GM18502 (cell line): ENCODE results near the gene TAOK2.

Experiments used
- ATAC-seq: cut with Tn5 transposase; IDR thresholded peaks from one replicate; pipeline ENCODE4 v1.9.1; 2021; ENCODE audit warnings: mild to moderate bottlenecking; ENCODE audit not compliant: unreplicated experiment, poor library complexity

TAOK2 gene

DNA sequence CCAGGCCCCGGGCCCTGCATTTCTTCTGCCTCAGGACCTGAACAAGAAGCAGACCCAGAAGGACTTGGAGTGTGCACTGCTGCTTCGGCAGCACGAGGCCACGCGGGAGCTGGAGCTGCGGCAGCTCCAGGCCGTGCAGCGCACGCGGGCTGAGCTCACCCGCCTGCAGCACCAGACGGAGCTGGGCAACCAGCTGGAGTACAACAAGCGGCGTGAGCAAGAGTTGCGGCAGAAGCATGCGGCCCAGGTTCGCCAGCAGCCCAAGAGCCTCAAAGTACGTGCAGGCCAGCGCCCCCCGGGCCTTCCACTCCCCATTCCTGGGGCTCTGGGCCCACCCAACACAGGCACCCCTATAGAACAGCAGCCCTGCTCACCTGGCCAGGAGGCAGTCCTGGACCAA, 12.6 kb downstream of the TAOK2 start:
- ATAC-seq = no peak

DNA sequence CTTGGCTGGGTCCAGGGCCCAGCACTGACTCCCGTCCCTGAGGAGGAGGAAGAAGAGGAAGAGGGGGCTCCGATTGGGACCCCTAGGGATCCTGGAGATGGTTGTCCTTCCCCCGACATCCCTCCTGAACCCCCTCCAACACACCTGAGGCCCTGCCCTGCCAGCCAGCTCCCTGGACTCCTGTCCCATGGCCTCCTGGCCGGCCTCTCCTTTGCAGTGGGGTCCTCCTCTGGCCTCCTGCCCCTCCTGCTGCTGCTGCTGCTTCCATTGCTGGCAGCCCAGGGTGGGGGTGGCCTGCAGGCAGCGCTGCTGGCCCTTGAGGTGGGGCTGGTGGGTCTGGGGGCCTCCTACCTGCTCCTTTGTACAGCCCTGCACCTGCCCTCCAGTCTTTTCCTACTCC, 13.3 kb downstream of the TAOK2 start:
- ATAC-seq = no peak

DNA sequence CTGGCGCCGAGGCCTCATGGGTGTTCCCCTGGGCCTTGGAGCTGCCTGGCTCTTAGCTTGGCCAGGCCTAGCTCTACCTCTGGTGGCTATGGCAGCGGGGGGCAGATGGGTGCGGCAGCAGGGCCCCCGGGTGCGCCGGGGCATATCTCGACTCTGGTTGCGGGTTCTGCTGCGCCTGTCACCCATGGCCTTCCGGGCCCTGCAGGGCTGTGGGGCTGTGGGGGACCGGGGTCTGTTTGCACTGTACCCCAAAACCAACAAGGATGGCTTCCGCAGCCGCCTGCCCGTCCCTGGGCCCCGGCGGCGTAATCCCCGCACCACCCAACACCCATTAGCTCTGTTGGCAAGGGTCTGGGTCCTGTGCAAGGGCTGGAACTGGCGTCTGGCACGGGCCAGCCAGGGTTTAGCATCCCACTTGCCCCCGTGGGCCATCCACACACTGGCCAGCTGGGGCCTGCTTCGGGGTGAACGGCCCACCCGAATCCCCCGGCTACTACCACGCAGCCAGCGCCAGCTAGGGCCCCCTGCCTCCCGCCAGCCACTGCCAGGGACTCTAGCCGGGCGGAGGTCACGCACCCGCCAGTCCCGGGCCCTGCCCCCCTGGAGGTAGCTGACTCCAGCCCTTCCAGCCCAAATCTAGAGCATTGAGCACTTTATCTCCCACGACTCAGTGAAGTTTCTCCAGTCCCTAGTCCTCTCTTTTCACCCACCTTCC, 13.9 kb downstream of the TAOK2 start:
- ATAC-seq = no peak

DNA sequence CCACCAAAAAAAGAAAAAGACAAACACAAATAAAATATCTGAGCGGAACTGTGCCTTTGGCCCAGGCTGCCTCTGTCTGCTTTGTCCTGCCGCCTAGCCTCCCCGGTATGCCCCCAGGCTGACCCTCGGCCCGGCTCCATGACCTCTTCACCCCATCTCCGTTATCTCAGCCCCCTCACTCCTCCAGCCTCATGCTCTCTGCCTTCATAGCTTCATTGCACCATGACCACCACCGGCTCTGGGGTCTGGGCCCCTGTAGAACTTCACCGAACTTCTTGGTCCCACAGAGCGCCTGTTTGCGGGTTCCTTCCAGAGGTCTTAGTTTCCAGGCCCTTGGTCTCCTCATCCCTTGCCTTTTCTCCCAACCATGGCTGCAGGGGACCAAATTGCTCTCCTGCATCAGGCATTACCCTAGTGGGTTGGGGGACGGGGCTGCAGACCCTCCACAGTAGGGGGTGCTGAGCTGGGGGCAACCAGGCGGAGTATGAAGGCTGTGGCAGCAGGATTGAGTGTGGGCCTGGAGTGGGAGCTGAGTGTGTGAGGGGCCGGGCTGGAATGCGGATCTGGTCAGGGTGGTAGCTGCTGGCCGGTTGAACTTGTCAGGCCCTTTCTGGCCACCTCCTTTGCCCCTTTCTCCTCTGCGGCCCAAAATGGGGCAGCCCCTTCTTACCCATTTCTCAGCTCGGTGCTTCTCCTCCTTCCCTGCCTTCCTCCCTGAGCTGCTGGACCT, 14.8 kb downstream of the TAOK2 start:
- no peak for ATAC-seq

DNA sequence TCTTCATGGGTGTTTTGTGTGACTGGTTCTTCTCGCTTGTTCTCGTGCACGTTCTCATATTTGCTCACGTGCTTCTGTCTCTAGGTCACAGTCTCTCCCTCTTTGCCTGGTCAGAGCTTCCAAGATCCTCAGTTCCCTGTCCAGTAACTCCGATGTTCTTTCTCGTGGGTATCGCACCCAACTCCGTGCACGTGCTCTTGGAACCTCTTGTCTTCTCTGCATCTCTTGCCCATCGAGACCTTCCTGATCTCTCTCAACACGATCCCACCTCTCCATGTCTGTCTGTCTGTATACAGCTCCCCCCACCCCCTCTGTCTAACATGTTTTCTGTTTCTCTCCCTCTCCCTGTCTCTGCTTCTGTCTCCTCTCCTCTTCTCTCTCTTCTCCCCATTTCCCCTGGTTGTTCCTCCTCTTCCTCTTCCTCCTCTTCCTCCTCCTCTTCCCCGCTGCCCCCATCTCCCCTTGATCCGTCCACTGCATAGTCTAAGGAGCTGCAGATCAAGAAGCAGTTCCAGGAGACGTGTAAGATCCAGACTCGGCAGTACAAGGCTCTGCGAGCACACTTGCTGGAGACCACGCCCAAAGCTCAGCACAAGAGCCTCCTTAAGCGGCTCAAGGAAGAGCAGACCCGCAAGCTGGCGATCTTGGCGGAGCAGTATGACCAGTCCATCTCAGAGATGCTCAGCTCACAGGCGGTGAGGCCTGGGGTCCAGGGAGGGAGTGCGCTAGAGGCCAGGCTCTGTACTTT, 15.6 kb downstream of the TAOK2 start:
- no peak for ATAC-seq

DNA sequence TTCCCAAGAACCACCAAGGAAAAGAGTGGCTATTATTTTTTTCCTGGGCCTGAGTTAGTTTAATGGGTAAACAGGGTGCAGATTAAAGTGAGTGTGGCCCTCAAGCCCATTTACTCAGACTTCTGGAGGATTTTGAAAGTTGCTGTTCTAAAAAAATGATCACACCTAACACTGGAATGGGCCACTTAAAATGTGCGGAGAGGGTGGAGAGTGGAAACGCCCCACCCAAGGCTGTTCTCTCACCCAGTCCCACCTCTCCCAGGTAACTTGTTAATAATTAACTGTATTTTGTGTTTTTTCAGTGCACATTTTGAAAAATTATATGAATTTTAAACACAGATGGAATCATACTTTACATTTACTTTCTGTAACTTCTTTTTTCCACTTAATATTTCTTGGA, 16.4 kb downstream of the TAOK2 start:
- no peak for ATAC-seq

DNA sequence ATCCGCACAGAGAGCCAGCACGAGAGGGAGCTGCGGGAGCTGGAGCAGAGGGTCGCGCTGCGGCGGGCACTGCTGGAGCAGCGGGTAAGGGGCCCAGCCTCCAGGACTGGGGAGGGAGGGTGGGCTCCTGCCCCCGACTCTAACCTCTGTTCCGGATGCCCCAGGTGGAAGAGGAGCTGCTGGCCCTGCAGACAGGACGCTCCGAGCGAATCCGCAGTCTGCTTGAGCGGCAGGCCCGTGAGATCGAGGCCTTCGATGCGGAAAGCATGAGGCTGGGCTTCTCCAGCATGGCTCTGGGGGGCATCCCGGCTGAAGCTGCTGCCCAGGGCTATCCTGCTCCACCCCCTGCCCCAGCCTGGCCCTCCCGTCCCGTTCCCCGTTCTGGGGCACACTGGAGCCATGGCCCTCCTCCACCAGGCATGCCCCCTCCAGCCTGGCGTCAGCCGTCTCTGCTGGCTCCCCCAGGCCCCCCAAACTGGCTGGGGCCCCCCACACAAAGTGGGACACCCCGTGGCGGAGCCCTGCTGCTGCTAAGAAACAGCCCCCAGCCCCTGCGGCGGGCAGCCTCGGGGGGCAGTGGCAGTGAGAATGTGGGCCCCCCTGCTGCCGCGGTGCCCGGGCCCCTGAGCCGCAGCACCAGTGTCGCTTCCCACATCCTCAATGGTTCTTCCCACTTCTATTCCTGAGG, 17.4 kb downstream of the TAOK2 start:
- ATAC-seq = no peak

DNA sequence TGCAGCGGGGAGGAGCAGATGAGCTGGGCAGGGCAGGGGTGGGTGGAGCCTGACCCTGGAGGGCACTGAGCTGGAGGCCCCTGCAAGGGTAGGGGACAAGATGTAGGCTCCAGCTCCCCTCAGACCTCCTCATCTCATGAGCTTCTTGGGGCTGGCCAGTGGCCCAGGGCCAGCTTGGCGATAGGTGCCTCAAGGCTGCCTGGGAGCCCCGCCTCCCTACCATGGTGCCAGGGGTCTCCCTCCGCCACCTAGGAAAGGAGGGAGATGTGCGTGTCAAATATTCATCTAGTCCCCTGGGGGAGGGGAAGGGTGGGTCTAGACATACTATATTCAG, 17.9 kb downstream of the TAOK2 start:
- ATAC-seq = no peak

DNA sequence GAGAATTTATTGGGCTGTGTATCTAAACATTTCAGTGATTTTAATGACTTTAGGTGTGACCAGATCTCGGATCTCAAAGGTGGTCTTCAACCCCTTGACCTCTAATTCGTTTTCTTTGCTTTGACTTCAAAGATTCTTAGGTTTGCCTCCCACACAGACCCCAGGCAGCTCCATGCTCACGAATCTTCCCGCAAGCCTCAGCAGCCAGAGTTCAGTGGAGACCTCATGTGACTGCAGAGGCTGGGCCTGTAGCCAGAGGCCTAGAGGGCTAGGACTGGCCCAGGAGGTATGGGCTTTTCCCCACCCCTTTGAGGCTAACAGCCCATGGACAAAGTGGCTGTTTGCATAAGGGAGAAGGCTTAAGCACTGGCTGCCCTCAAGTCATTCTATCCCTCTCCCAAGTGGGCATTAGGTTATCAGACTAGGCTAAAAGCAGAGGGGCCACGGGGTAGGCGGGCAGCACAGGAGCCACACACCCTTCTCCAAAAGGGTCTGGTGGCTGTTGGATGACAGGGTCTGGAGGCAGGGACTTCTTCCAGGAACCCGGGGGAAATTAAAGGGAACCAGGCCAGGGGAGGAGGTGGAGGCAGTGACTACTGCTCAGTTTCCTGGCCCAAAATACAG, 18.8 kb downstream of the TAOK2 start:
- ATAC-seq = no peak

DNA sequence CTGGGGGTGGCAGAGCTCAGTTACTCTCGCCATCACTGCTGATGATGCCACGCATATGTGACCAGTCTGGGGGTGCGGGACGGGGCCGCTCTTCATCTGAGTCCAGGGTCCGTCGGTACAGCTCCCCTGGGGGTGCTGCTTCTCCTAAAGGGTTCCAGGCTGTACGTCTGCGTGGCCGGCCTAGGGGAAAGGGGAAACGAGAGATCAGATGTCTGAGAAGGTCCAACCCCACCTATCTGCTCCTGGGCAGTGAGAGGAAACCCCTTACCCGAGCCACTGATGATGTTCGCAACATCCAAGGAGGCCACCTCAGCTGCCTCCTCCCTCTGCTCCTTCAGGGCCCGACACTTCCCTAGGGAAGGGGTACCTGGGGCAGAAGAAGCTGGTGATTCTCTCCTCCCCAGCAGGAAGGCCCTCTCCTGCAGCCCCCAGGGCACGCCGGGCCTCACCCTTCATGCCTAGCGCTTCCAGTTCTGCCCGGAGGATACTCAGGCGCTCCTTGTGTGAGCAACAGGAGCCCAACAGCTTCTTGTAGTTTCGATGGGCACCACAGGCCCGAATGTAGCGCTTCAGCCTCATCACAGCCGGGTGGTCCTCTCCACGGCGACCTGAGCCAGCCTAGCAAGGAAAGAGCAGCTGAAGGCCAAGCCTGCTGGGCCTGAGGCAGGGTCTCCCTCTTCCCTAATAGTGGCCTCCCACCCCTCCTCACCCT, 19.7 kb downstream of the TAOK2 start:
- no peak for ATAC-seq

DNA sequence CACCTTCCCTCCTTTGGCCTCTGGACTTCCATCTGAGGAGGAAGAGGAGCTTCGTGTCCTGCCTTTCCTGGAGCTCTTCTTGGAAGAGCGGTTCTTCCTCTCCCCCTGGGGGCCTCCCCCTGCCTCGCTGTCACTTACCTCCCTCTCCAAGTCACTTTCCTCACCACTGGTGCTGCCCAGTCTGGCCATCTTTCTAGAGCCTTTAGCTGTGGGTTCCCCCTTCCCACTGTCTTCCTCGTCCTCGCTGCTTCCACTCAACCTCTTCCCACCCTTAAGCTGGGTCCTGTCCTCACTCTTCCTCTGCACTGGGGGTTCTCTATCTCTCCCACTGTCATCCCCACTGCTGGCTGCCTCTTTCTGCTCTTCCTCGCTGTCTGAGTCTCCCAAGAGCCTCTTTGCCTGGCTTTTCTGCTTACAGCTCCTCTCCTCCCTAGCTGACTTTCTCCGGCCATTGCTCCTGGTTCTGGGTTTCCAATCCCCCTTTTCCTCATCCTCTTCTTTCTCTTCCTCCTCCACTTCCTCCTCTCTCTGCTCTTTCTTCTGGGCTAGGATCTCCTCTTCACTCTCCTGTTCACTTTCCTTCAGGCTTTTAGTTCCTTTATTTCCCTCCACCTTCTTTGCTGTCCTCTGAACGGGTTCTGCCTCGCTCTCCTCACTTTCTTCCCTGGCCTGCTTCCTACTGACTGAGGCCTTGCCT, 20.4 kb downstream of the TAOK2 start:
- ATAC-seq = no peak

DNA sequence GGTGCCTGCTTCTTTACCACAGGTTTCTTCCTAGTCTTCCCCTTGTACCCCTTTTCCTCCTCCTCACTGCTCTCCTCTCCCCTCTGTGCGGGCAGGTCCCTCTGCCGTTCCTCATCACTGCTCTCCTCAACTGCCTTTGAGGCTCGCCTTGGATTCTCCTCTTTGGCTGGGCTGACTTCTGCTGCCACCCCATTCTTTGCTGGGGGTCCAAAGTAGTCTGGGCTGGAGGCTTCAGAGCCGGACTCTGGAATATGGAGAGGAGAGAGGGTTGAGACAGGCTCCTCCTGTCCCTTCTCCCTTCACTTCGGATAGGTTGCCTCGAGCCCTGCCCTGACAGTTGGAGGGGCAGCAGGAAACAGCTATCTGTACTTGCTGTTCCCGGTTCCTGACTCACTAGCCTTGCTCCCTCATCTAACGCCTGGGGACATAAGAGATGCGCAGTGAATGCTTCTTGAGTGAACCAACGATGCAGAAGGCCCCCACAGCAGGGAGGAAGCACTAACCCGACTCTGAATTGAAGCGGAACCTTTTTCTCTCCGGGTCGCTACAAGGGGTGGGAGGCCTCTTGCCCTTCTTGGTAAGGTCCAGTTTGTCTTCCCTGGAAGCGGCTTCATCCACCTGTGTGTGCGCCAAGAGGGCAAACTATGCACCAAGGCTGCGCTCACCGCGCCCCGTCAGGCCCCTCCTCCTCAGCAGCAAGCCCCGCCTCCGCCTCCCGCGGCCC, 21.1 kb downstream of the TAOK2 start:
- peak; percentile 32 for ATAC-seq

DNA sequence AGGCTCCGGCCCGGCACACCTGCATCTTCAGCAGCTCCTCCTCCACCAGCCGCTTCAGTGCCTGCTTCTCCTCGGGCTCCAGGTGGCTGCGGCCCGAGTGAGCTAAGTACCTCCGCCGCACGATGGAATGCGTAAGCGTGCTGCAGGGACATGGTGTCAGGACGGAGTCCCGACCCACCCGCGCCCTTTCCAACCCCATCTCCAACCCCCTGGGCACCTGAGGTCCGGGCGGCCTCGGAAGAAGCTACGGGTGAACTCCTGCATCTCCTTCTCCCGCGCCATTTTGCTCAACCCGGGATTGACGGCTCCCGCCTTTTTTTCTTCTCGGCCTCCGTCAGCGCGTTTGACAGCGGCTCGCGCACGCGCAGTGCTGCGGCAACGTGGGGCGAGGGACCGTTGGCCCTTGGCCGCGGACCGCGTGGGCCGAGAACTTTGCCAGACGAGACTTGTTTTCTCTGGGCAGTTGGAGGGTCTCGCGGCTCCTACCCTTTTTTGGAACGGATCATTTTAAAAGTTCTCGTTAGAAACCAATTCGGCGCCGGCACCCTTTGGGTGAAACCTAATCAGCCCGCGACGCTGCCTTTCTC, 21.7 kb downstream of the TAOK2 start, which contains the start of gene HIRIP3:
Gene HIRIP3, minus strand, starts transcription at position 294 of the 587 bp plus-strand sequence. Its CDS starts 12 bp downstream, at position 282.
- ATAC-seq = peak; percentile 54

DNA sequence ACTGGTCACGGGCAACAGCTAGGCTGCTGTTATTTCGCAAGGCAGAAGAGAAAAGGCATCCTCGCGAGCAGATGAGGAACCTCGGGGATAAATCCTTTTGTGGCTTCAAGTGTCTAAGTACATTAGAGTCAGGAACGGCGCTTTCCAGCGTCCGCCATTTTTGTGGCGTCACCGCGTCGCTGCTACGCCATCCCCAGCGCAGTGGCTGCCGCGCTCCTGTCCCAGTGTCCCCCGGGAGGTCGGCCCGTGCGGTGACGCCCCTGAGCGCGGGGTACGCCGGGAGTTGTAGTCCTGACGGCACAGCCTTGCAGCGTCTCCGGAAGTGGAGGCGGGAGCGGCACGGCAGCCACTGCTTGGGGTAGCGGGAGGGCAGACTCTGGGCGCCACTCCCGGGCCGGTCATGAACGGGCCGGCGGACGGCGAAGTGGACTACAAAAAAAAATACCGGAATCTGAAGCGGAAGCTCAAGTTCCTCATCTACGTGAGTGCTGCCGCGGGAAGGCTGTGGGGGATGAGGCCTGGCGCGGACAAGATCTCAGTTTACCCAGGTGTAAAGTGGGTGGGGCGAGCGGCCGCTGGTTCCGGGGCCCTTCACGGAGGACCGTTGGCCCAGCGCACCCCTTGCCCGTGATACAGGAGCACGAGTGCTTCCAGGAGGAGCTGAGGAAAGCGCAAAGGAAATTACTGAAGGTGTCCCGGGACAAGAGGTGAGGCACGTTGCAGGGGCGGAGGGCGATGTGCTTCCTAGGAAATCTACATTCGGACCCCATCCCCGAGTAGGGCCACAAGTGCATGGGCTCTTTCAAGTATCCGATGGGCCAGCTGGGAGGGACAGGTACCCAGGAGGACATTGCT, 22.5 kb downstream of the TAOK2 start, which contains the start of gene INO80E:
Gene INO80E, plus strand, starts transcription at position 331 of the 855 bp plus-strand sequence. Its CDS starts 70 bp downstream, at position 401.
- ATAC-seq = peak; percentile 91

DNA sequence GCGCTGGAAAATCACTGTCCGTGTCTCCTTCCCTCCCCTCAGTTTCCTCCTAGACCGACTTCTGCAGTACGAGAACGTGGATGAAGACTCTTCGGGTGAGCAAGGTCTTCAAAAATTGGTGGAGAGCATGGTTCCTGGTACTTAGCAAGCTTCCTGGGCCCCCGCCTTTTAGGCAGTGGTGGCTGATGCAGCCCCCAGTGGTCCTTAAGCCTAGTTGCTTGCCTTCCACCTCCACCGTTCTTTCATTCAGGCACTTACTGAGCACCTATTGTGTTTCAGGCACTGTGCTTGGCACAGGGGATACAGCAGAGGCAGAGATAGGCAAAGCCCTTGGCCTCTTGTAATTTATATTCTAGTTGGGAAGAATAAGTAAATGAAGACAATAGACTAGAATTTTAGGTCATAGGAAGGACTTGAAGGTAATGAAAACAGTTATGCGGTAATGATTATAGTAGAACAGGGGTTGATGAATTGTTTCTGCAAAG, 23.1 kb downstream of the TAOK2 start:
- ATAC-seq = no peak

DNA sequence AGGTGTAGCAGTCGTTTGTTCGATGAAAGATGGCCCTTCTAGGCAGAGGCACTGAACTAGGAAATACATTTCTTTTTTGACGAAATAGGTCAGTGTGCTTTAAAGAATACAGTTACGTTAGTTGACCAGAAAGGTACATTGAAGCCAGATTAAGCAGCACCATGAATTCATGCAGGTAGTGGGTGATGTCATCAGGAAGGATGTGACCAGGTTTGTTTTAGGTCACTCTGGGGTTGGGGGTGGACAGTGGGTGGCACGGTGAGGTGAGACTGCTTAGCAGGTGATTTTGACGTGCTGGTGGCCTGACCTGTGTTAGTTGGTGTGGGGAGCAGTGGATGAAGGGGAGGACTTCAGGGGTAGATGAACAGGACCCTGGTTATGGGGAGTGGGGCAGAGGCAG, 25.9 kb downstream of the TAOK2 start:
- no peak for ATAC-seq
